K562 (cell line): ENCODE measurements around the gene ARMCX6. TPM values are rescaled to one million over a fixed set of nuclear protein-coding genes. Genes with fewer than 3 reads are reported as not detected.

Source experiments
- ATAC-seq: fragments of 200-7000 bp; cut with Tn5 transposase; 3 replicates; pipeline ENCODE4 v1.9.1; 2020; ENCODE audit warnings: moderate library complexity
- BruUV-seq: library from RNA; stranded (reverse); fragments of 400-500 nt; replicated peaks from 2 replicates; lab custom pipeline; 2021; lab: Mats Ljungman, UMichigan
- CTCF ChIA-PET: fragments of 300-600 bp; formaldehyde crosslinking; extraction: SDS; loops from one replicate; lab custom pipeline; 2021; ENCODE audit warnings: low intra/inter-chr PET ratio; lab: Yijun Ruan, JAX
- POLR2A ChIA-PET: fragments of 300-600, 350-650 bp; sonication (Branson Sonifier 250); formaldehyde crosslinking; extraction: SDS; loops from one replicate; lab custom pipeline; 2021; ENCODE audit warnings: antibody characterized with exemption, inconsistent platforms; lab: Yijun Ruan, JAX
- DNase-seq, 4 experiments: peaks; one replicate each; pipeline versions ENCODE4 v3.0.0 to v3.0.0-alpha.2; 2011 to 2018; ENCODE audit warnings: low spot score in 3 of 4, mixed read lengths in 3 of 4; ENCODE audit errors: extremely low read depth in 1 of 4
- FAIRE-seq: peaks from 2 replicates; lab custom pipeline; 2011; peaks lifted over from hg19 to GRCh38; lab: Jason Lieb, UNC
- H2AFZ ChIP-seq: 2 replicates; pipeline ENCODE4 v1.6.0; 2011; ENCODE audit warnings: low read depth, low read length, control low read depth, inconsistent platforms
- H3K27ac ChIP-seq: fragments of 200-600 bp; 3 replicates; pipeline ENCODE4 v1.8.0; 2011; ENCODE audit warnings: low read depth, mild to moderate bottlenecking, control low read depth, inconsistent platforms, low read length, moderate library complexity, mixed read lengths; ENCODE audit errors: extremely low read depth
- H3K27me3 ChIP-seq, 2 experiments: fragments of 300-600 bp in 1 of 2; 2 replicates in 1 of 2; 3 replicates in 1 of 2; pipeline versions ENCODE4 v1.6.0 to v1.8.0; 2011; ENCODE audit warnings: inconsistent platforms in 2 of 2, low read length in 2 of 2, mild to moderate bottlenecking in 1 of 2, mixed read lengths in 1 of 2, moderate library complexity in 1 of 2; ENCODE audit not compliant: control insufficient read depth in 2 of 2, insufficient read depth in 2 of 2
- H3K36me3 ChIP-seq: fragments of 300-600 bp; 3 replicates; pipeline ENCODE4 v1.8.0; 2011; ENCODE audit warnings: mild to moderate bottlenecking, low read length, inconsistent platforms; ENCODE audit not compliant: control insufficient read depth, insufficient read depth
- H3K4me1 ChIP-seq, 2 experiments: fragments of 200-600 bp in 1 of 2; replicated peaks in 1 of 2; 2 replicates in 1 of 2; 3 replicates in 1 of 2; pipeline versions ENCODE4 v1.5.1 to v1.8.0; 2011; ENCODE audit warnings: inconsistent platforms in 2 of 2, low read length in 2 of 2, mild to moderate bottlenecking in 1 of 2, mixed read lengths in 1 of 2, moderate library complexity in 1 of 2; ENCODE audit not compliant: control insufficient read depth in 2 of 2, insufficient read depth in 2 of 2
- H3K4me2 ChIP-seq: 2 replicates; pipeline ENCODE4 v1.6.1; 2011; ENCODE audit warnings: low read length, control low read depth, inconsistent platforms, mixed read lengths; ENCODE audit not compliant: insufficient read depth
- H3K4me3 ChIP-seq: fragments of 200-600 bp; sonication (generic), shearing (Covaris generic); 2 replicates; pipeline ENCODE4 v1.5.1; 2016; ENCODE audit warnings: control low read depth, inconsistent platforms
- H3K79me2 ChIP-seq: fragments of 200-600 bp; 3 replicates; pipeline ENCODE4 v1.8.0; 2011; ENCODE audit warnings: low read length, inconsistent platforms; ENCODE audit not compliant: control insufficient read depth, insufficient read depth
- H3K9ac ChIP-seq, 2 experiments: 2 replicates each; pipeline versions ENCODE4 v1.6.0 to v1.6.1; 2011; ENCODE audit warnings: low read depth in 2 of 2, low read length in 2 of 2, control low read depth in 1 of 2, inconsistent platforms in 1 of 2, mild to moderate bottlenecking in 1 of 2, mixed read lengths in 1 of 2; ENCODE audit not compliant: insufficient read depth in 1 of 2
- H3K9me1 ChIP-seq: one replicate; pipeline ENCODE4 v1.6.0; 2011; ENCODE audit warnings: inconsistent platforms, mild to moderate bottlenecking, low read length, moderate library complexity; ENCODE audit not compliant: control insufficient read depth, insufficient read depth
- H3K9me3 ChIP-seq: replicated peaks from 2 replicates; pipeline ENCODE4 v1.5.1; 2011; ENCODE audit warnings: low read depth, low read length, inconsistent platforms; ENCODE audit not compliant: control insufficient read depth, insufficient read depth
- H4K20me1 ChIP-seq: replicated peaks from 2 replicates; pipeline ENCODE4 v1.6.1; 2011; ENCODE audit warnings: low read length, inconsistent platforms, mixed read lengths; ENCODE audit not compliant: control insufficient read depth, insufficient read depth
- BRD9 ChIP-seq: fragments of 450-650 bp; IDR thresholded peaks from 2 replicates; pipeline ENCODE4 v1.6.1; 2018; ENCODE audit warnings: low read depth; ENCODE audit not compliant: partially characterized antibody
- DACH1 ChIP-seq: fragments of 450-650 bp; IDR thresholded peaks from 2 replicates; pipeline ENCODE4 v1.6.1; 2018; ENCODE audit not compliant: partially characterized antibody
- EHMT2 ChIP-seq: fragments of 450-650 bp; IDR thresholded peaks from 2 replicates; pipeline ENCODE4 v1.6.1; 2018; ENCODE audit warnings: antibody characterized with exemption
- ELF2 ChIP-seq: fragments of 250-450 bp; sonication (Bioruptor Pico); IDR thresholded peaks from 2 replicates; pipeline ENCODE4 v1.5.0; 2021; ENCODE audit warnings: mild to moderate bottlenecking
- GTF2B ChIP-seq: IDR thresholded peaks from 2 replicates; pipeline ENCODE4 v1.6.1; 2011; ENCODE audit not compliant: insufficient read length; ENCODE audit errors: extremely low read depth
- HNRNPL ChIP-seq: fragments of 200-400 bp; formaldehyde crosslinking; IDR thresholded peaks from 2 replicates; pipeline ENCODE4 v1.6.1; 2017; ENCODE audit warnings: low read depth, mild to moderate bottlenecking, low read length
- JUND ChIP-seq, 2 experiments: IDR thresholded peaks; 2 replicates in 1 of 2; 3 replicates in 1 of 2; pipeline ENCODE4 v1.6.1; 2011; ENCODE audit warnings: borderline replicate concordance in 2 of 2, low read depth in 2 of 2, low read length in 2 of 2, improper control_type of control experiment in 1 of 2, missing biosample characterization in 1 of 2, missing genetic modification characterization in 1 of 2, missing genetic modification reagents in 1 of 2
- NFE2 ChIP-seq: IDR thresholded peaks from 2 replicates; pipeline ENCODE4 v1.6.1; 2014; ENCODE audit warnings: antibody characterized with exemption, low read depth
- NR0B1 ChIP-seq: fragments of 450-650 bp; IDR thresholded peaks from one replicate; pipeline ENCODE4 v1.6.1; 2018; ENCODE audit warnings: mild to moderate bottlenecking, moderate library complexity; ENCODE audit not compliant: partially characterized antibody
- NR4A1 ChIP-seq, 2 experiments: fragments of 250-450 bp in 1 of 2; fragments of 450-650 bp in 1 of 2; sonication (Bioruptor Pico) in 1 of 2; IDR thresholded peaks; 2 replicates each; pipeline versions ENCODE4 v1.4.0 to v1.6.1; 2016 to 2020; ENCODE audit warnings: mild to moderate bottlenecking in 2 of 2, missing compliant biosample characterization in 1 of 2, missing genetic modification characterization in 1 of 2, moderate library complexity in 1 of 2
- RBM17 ChIP-seq: fragments of 200-400 bp; formaldehyde crosslinking; IDR thresholded peaks from 2 replicates; pipeline ENCODE4 v1.6.1; 2017; ENCODE audit warnings: low read depth, mild to moderate bottlenecking, low read length, borderline replicate concordance
- TGIF2 ChIP-seq: sonication (generic); formaldehyde crosslinking; IDR thresholded peaks from 2 replicates; pipeline ENCODE4 v1.8.1; 2022; ENCODE audit warnings: mild to moderate bottlenecking, missing genetic modification reagents, moderate library complexity
- XRCC4 ChIP-seq: IDR thresholded peaks from one replicate; pipeline ENCODE4 v1.6.1; 2011; ENCODE audit not compliant: insufficient read depth, insufficient read length; ENCODE audit errors: extremely low read depth
- ZBTB17 ChIP-seq: fragments of 450-650 bp; formaldehyde crosslinking; IDR thresholded peaks from 2 replicates; pipeline ENCODE4 v1.4.0; 2020; ENCODE audit warnings: mild to moderate bottlenecking
- ZNF133 ChIP-seq: fragments of 250-450 bp; sonication (Bioruptor Pico); IDR thresholded peaks from 2 replicates; pipeline ENCODE4 v1.4.0; 2020; ENCODE audit warnings: mild to moderate bottlenecking
- ZNF274 ChIP-seq: IDR thresholded peaks from 2 replicates; pipeline ENCODE4 v1.6.1; 2011; ENCODE audit warnings: low read depth, mild to moderate bottlenecking, low read length, moderate library complexity, borderline replicate concordance
- ZNF639 ChIP-seq, 2 experiments: fragments of 200-800 bp in 1 of 2; sonication (Bioruptor generic) in 1 of 2; sonication (generic) in 1 of 2; formaldehyde crosslinking in 1 of 2; IDR thresholded peaks in 1 of 2; conservative IDR thresholded peaks in 1 of 2; 2 replicates each; pipeline versions ENCODE4 v1.5.0 to v1.6.1; 2016 to 2020; ENCODE audit warnings: missing compliant biosample characterization in 1 of 2, missing genetic modification characterization in 1 of 2, missing genetic modification reagents in 1 of 2
- WGBS: fragments of 100-300 bp; shearing (Covaris generic); methylation state at CpG from one replicate; pipeline ENCODE4 v1.1.6; 2016; ENCODE audit warnings: low coverage, mixed read lengths; ENCODE audit not compliant: insufficient coverage; ENCODE audit errors: missing lambda C conversion rate; 5-methylcytosine and 5-hydroxymethylcytosine counted together
- in situ Hi-C: fragments of 300-500 bp; cut with MboI; formaldehyde crosslinking; loops from 4 replicates; pipeline ENCODE4 v1.15.0; 2018; ENCODE audit warnings: inconsistent platforms, mixed read lengths
- intact Hi-C: fragments of 100-400 bp; cut with micrococcal nuclease; formaldehyde crosslinking; loops from 2 replicates; pipeline ENCODE4 v1.14.2; 2022
- polyA plus RNA-seq, 8 experiments: library from polyadenylated mRNA; depleted of rRNA in 4 of 8; stranded (reverse) in 5 of 8; unstranded in 3 of 8; fragments of >200 nt; fragmentation: Nextera tagmentation in 2 of 8; fragmentation: Illumina TruSeq in 1 of 8; extraction: Ambion mirVana in 2 of 8; extraction: Trizol in 1 of 8; gene quantifications; 2 replicates each; pipeline versions ENCODE4 v1.2.1 to v1.2.3, GENCODE V29; 2011 to 2014; ENCODE audit warnings: inconsistent platforms in 1 of 8, missing spikeins in 1 of 8
- total RNA-seq, 7 experiments: library from RNA; depleted of rRNA in 6 of 7; stranded (reverse); fragments of >200 nt in 6 of 7; fragmentation: Illumina TruSeq in 2 of 7; extraction: Trizol in 2 of 7; gene quantifications; 2 replicates each; pipeline versions ENCODE4 v1.2.1 to v1.2.3, GENCODE V29; 2011 to 2021; ENCODE audit warnings: low replicate concordance in 1 of 7

The ARMCX6 gene
- total and polyA plus RNA-seq, 9 of the 15 experiments (the other 6 are each of a cell fraction or from before 2014, with no cell fraction given) = 15.4 to 41.2 (median 24.6) TPM

- Histone ChIP-seq H3K9me3 (no peaks in the 10 kb centered on the region), H4K20me1 (no peaks in the 10 kb centered on the region), H3K79me2 (no peaks in the 10 kb centered on the region)
- no TSS peak for BruUV-seq
- FAIRE-seq (no peak), DNase-seq (no peak), ATAC-seq (no peak)
- CTCF ChIA-PET = no interaction called here
- TF ChIP-seq RBM17 (no peak), ZNF274 (no peak), XRCC4 (no peak), NFE2 (no peak), GTF2B (no peak), NR0B1 (no peak), ELF2 (no peak), ZNF133 (no peak), JUND (IDR thresholded peaks at IDR 0.05; ENCODE audit: borderline replicate concordance, low read depth, low read length) (no peak), JUND (tag; IDR thresholded peaks at IDR 0.05; ENCODE audit: borderline replicate concordance, low read depth, low read length) (no peak), ZBTB17 (no peak), HNRNPL (no peak), ZNF639 (CRISPR knock-in tag; conservative IDR thresholded peaks at IDR 0.05 in 1 of 2, IDR thresholded peaks at IDR 0.05 in 1 of 2) (no peak), EHMT2 (no peak), DACH1 (no peak), NR4A1 (CRISPR knock-in tag; IDR thresholded peaks at IDR 0.05) (no peak), NR4A1 (tag; IDR thresholded peaks at IDR 0.05) (no peak), BRD9 (no peak), TGIF2 (no peak)
- TF ChIP-seq, all 486 proteins: peak for 0
- no peak overlapping the region for H3K9ac ChIP-seq
- H3K4me3 ChIP-seq = no peak overlapping the region
- in situ Hi-C loops (no loop called here), intact Hi-C loops (no loop called here)
- H3K9me1 ChIP-seq = no peaks in the 10 kb centered on the region
- H3K36me3 ChIP-seq = no peaks in the 10 kb centered on the region
- POLR2A ChIA-PET = no interaction called here
- H3K27me3 ChIP-seq = peaks cover 0 to 22% of the 10 kb centered on the region in 2 experiments; a peak in 2 of 5 replicates
- H3K4me1 ChIP-seq = no peaks in the 10 kb centered on the region; a peak in 1 of 5 replicates
- no peak overlapping the region for H2AFZ ChIP-seq
- WGBS = 14% methylated on average over 5 of the region's 13 CpGs
- H3K4me2 ChIP-seq = no peak overlapping the region
- no peak overlapping the region for H3K27ac ChIP-seq
Measured at GRCh38 chrX:101656817-101657216, 39.0 kb upstream of the ARMCX6 start.
